GM19023 (cell line): ENCODE data around the gene CGREF1.
A peak's percentile ranks its signal among the peaks of the same experiment; 100 is the strongest.
"Not testable (repeated sequence)": the region's sequence is repeated elsewhere in the genome, so short reads cannot be mapped to it uniquely, and the experiment has no call there.

Experiments
- ATAC-seq: cut with Tn5 transposase; IDR thresholded peaks from one replicate; pipeline ENCODE4 v1.9.1; 2021; ENCODE audit warnings: mild to moderate bottlenecking, moderate library complexity; ENCODE audit not compliant: unreplicated experiment

CGREF1 gene

GRCh38 chr2:27115519-27115918, 3.4 kb downstream of the CGREF1 start:
- ATAC-seq, result no peak

DNA sequence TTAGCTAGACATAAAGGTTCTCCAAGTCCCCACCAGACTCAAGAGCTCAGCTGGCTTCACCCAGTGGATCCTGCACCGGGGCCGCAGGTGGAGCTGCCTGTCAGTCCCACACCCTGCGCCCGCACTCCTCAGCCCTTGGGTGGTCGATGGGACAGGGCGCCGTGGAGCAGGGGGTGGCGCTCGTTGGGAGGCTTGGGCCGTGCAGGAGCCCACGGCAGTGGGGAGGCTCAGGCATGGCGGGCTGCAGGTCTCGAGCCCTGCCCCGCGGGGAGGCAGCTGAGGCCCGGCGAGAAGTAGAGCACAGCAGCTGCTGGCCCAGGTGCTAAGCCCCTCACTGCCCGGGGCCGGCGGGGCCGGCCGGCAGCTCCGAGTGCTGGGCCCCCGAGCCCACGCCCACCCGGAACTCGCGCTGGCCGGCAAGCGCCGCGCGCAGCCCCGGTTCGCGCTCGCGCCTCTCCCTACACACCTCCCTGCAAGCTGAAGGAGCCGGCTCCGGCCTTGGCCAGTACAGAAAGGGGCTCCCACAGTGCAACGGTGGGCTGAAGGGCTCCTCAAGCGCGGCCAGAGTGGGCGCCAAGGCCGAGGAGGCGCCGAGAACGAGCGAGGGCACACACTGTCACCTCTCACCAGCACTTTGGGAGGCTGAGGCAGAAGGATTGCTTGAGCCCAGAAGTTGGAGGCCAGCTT, 7.4 kb downstream of the CGREF1 start:
- ATAC-seq, result not testable (repeated sequence)

GRCh38 chr2:27110603-27111352, 8.2 kb downstream of the CGREF1 start:
- ATAC-seq, result not testable (repeated sequence)

DNA sequence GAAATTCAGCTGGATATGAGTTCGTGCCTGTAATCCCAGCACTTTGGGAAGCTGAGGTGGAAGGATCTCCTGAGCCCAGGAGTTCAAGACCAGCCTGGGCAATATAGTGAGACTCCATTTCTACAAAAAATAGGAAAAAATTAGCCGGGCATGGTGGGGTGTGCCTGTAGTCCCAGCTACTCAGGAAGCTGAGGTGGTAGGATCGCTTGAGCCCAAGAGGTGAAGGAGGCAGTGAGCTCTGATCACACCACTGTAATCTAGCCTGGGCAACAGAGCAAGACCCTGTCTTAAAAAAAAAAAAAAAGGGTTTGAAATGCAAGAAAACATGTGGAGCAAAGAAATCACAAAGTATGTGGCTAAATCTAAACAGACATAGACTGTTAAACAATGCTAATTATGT, 9.8 kb downstream of the CGREF1 start:
- no peak for ATAC-seq

DNA sequence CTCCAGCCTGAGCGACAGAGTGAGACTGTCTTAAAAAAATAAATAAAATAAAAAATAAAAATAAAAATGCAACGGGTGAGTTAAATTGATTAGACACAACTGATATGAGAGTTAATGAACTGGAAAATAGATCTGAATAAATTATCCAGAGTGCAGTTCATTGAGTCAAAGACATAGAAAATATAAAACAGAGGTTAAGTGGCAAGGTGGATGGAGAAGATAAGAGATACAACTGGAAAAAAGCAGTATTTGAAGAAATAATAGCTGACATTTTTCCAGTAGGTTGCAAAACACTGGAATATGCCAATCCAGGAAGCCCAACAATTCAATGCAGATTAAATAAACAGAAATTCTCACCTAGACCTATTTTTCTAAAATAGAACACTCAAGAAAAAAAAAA, 10.7 kb downstream of the CGREF1 start:
- no peak for ATAC-seq

GRCh38 chr2:27105981-27106380, 12.9 kb downstream of the CGREF1 start:
- ATAC-seq, result no peak

DNA sequence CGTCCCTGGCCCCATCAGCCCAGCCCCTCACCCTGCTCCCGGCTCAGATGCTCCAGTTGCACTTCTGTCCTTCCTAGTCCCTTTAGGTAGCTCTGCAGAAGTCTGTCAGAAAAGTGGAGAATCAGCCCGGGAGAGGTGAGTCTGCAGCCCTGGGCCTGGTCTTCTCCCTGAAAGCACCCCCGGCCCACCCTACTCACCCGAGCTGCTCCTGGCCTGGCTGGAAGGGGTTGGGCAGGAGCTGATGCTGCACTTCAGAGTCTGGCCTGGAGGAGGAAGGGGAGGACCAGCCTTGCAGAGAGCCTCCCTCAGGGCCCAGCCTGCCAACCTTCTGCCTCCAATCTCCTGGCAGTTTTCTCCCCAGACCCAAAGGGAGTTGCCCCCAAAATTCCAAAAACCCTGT, 16.6 kb downstream of the CGREF1 start:
- no peak for ATAC-seq

DNA sequence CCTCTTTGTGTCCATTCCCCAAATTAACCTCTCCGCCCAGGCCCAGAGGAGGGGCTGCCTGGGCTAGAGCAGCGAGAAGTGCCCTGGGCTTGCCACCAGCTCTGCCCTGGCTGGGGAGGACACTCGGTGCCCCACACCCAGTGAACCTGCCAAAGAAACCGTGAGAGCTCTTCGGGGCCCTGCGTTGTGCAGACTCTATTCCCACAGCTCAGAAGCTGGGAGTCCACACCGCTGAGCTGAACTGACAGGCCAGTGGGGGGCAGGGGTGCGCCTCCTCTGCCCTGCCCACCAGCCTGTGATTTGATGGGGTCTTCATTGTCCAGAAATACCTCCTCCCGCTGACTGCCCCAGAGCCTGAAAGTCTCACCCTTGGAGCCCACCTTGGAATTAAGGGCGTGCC, 18.9 kb downstream of the CGREF1 start:
- ATAC-seq, result no peak

GRCh38 chr2:27099334-27099955, 19.5 kb downstream of the CGREF1 start:
- no peak for ATAC-seq

- no peak for ATAC-seq
These were observed 21.6 kb downstream of the CGREF1 start for GRCh38 chr2:27097341-27097740.

DNA sequence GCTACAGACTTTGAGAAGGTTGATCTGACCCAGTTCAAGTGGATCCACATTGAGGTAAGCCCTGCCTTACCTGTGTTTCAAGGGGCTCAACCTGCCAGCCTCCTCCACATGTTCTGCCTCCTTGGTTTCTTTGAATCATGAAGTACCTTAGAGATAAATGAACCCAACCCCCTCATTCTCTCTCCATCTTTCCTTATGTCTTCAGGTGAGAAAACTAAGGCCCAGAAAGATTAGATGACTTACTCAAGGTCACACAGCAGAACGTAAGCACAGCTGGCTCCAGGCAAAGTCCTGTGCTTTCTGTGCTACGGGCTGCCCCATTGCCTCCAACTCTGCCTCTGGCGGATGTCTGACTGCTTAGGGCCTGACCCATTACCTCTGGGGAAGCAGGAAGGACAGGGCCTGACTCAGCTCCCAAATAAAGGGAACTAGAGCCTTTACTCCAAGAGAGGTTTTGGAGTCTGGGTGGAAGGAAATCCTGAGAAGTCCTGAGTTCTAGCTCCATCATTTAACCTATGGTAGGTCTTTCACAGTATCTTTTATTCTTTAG, 22.1 kb downstream of the CGREF1 start:
- no peak for ATAC-seq

GRCh38 chr2:27095745-27096651, 22.9 kb downstream of the CGREF1 start:
- peak; percentile 58 for ATAC-seq

DNA sequence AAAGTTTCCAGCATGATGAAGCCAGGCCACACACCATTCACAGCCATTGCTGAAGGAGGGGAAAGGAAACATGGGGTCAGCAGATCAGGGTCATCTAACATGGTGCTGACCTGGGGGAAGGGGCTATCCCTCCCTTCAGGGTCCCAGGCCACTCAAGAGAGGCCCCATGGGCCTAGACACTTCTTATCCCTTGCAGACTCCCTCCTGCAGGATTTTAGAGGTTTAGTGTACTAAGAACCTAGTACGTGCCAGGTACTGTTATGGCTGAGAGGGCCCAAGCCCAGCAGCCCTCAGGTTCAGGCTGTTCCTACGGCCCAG, 23.5 kb downstream of the CGREF1 start:
- ATAC-seq, result no peak

DNA sequence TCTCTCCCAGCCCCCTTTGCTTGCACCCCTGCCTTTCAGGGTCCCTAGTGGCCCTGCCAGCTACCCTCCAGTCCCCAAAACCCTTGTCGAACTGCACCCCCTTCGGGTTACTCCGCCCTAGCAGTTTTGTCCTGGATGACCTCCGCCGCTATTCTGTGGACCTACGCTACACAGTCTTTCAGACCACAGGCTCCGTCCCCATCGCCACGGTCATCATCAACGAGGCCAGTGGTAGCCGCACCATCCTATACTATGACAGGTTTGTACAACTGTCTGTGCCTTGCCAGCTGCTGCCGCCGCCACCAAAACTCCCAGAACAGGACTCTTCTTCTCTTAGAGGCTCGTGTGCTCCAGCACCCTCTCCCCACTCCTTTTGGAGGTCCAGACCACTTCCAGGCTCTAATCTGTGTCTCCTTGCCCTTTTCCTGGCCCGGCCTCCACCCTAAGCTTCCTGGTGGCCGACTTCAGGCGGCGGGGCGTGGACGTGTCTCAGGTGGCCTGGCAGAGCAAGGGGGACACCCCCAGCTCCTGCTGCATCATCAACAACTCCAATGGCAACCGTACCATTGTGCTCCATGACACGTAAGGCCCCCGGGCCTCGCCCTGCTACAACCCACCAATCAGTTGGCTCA, 24.5 kb downstream of the CGREF1 start:
- ATAC-seq, result no peak

DNA sequence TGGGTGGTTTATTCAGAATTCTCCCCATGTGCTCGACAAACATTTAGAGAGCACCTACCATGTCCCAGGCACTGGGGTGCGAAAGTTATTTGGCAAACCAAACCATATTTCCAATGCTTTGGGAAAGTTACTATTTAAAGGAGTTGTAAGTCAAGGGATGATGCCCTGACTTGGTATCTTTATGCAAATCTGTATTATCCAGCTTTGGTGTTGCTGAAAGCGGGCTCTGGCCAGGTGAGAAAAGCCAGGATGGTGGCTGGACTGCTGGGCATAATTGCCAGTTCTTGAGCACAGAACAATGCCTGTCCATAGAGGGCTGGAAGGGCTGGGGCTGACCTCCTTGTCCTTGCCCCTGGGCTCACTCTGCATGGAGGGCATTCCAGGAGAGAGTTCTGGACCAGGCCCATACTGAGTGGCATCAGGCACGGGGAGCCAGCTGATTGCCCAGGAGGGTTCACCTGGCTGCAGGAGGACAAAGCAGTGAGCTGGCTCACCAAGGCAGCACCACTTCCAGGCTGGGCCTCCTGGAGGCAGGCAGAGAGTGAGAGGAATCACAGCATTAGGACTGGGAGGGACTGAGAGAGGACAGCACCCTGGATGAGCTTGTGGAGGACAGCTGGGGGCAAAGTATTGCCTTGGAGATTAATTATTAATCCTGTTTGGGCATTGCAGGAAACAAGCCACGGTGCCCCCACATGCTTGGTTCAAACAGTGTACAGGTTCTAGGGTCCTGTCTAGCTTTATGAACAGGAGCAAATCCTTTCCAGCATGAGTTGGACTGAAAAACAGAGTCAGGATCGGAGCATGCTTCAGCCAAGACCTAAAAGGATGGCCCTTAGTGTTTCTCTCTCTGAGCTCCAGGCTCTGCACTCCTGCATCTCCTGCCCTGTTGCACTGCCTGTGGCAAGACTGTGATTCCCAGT, 25.2 kb downstream of the CGREF1 start:
- no peak for ATAC-seq

DNA sequence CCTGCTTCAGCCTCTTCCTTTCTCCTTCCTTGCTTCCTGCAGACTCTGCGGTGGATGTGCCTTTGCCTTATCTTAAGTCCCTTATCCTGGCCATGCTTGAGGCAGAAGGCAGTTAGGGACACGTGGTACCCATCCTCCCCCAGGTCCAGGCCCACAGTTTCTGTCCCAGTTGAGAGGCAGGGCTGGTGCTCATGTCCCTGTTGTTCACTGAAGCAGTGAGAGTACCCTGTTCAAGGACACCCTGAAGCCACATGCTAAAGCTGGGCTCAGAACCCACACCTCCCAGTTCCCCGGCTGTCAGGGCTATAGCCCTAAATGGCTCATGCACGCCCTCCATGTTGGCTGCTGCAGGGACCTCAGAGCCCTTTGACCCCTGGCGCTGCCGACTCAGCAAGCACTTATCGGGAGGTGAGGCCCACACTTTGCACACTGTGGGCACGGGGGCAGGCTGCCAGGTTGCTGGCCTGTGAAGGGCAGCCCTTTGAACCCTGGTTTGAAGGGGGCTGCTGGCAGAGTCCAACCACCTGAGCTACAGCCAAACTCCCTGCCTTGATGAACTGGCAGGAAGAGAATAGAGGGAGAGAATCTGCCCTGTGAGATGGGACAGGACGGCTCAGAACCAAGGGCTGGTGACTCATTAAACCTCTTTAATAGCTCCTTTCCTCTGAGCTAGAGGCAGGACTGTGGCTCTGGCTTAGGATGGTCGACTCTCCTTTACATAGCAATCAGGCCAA, 26.1 kb downstream of the CGREF1 start:
- ATAC-seq, result no peak

- ATAC-seq, result no peak
These were observed 26.9 kb downstream of the CGREF1 start for GRCh38 chr2:27091746-27092695.
